OCI-LY1 (cell line): ENCODE measurements around the gene CMPK1.

Source experiments
- H2AFZ ChIP-seq: fragments of 200-600 bp; sonication (generic), shearing (Covaris generic); 2 replicates; pipeline ENCODE4 v1.6.0; 2014; ENCODE audit warnings: antibody characterized with exemption, mild to moderate bottlenecking, low read length
- H3F3A ChIP-seq: fragments of 200-600 bp; sonication (generic), shearing (Covaris generic); 2 replicates; pipeline ENCODE4 v1.6.0; 2014; ENCODE audit warnings: mild to moderate bottlenecking, antibody characterized with exemption, low read length, moderate library complexity; ENCODE audit not compliant: insufficient read depth
- H3K27ac ChIP-seq: fragments of 200-600 bp; sonication (generic); 2 replicates; pipeline ENCODE4 v1.5.1; 2014; ENCODE audit warnings: low read length, mixed run types, mild to moderate bottlenecking, low read depth; ENCODE audit not compliant: poor library complexity, severe bottlenecking
- H3K27me3 ChIP-seq: fragments of 200-600 bp; sonication (generic); 2 replicates; pipeline ENCODE4 v1.6.0; 2014; ENCODE audit warnings: antibody characterized with exemption, mild to moderate bottlenecking, low read length, moderate library complexity; ENCODE audit not compliant: insufficient read depth
- H3K36me3 ChIP-seq: fragments of 200-600 bp; sonication (generic); 2 replicates; pipeline ENCODE4 v1.6.1; 2014; ENCODE audit warnings: mild to moderate bottlenecking, antibody characterized with exemption, low read length, moderate library complexity, mixed read lengths; ENCODE audit not compliant: insufficient read depth
- H3K4me1 ChIP-seq: fragments of 200-600 bp; sonication (generic); 2 replicates; pipeline ENCODE4 v1.5.1; 2014; ENCODE audit warnings: mild to moderate bottlenecking, low read length, moderate library complexity; ENCODE audit not compliant: insufficient read depth, severe bottlenecking
- H3K4me2 ChIP-seq: fragments of 200-600 bp; sonication (generic), shearing (Covaris generic); 2 replicates; pipeline ENCODE4 v1.6.1; 2014; ENCODE audit warnings: low read length
- H3K4me3 ChIP-seq: fragments of 200-600 bp; sonication (generic); 2 replicates; pipeline ENCODE4 v1.5.1; 2014; ENCODE audit warnings: low read length, low read depth, mild to moderate bottlenecking, mixed read lengths; ENCODE audit not compliant: poor library complexity, severe bottlenecking
- H3K79me2 ChIP-seq: fragments of 200-600 bp; shearing (Covaris generic); 2 replicates; pipeline ENCODE4 v1.6.1; 2016; ENCODE audit warnings: mixed run types, low read length, mixed read lengths; ENCODE audit not compliant: insufficient read depth
- H3K9ac ChIP-seq: fragments of 200-600 bp; sonication (generic), shearing (Covaris generic); 2 replicates; pipeline ENCODE4 v1.6.1; 2014; ENCODE audit warnings: mild to moderate bottlenecking, low read length, mixed read lengths
- H3K9me2 ChIP-seq: fragments of 200-600 bp; sonication (generic), shearing (Covaris generic); 2 replicates; pipeline ENCODE4 v1.6.1; 2014; ENCODE audit warnings: low read depth, mild to moderate bottlenecking, low read length, mixed read lengths
- H3K9me3 ChIP-seq: fragments of 200-600 bp; shearing (Covaris generic); 2 replicates; pipeline ENCODE4 v1.6.1; 2014; ENCODE audit warnings: low read length, mixed read lengths
- H4K20me1 ChIP-seq: fragments of 200-600 bp; sonication (generic), shearing (Covaris generic); 2 replicates; pipeline ENCODE4 v1.6.0; 2016; ENCODE audit warnings: mild to moderate bottlenecking, low read length; ENCODE audit not compliant: insufficient read depth
- CTCF ChIP-seq: fragments of 200-600 bp; sonication (generic), shearing (Covaris generic); IDR thresholded peaks from 2 replicates; pipeline ENCODE4 v1.5.1; 2017; ENCODE audit warnings: mild to moderate bottlenecking, antibody characterized with exemption, low read length, moderate library complexity, mixed read lengths
- EZH2 ChIP-seq: fragments of 200-600 bp; sonication (generic), shearing (Covaris generic); IDR thresholded peaks from 2 replicates; pipeline ENCODE4 v1.8.0; 2017; ENCODE audit warnings: borderline replicate concordance, mixed run types, mild to moderate bottlenecking, antibody characterized with exemption, low read length, moderate library complexity, mixed read lengths

CMPK1 gene

GRCh38 chr1:47328992-47329391, 4.6 kb upstream of the CMPK1 start:
- no peak for TF ChIP-seq CTCF
- TF ChIP-seq EZH2, result no peak
- H3K27me3 ChIP-seq, result no peaks in the 10 kb centered on the region
- H3K4me3 ChIP-seq, result no peak overlapping the region
- H2AFZ ChIP-seq, result no peak overlapping the region
- H4K20me1 ChIP-seq, result no peaks in the 10 kb centered on the region
- no peaks in the 10 kb centered on the region for H3K9me2 ChIP-seq
- no peak overlapping the region for H3K27ac ChIP-seq
- no peaks in the 10 kb centered on the region for H3K9me3 ChIP-seq
- no peaks in the 10 kb centered on the region for H3K36me3 ChIP-seq
- no peaks in the 10 kb centered on the region for H3K79me2 ChIP-seq
- no peak overlapping the region for H3K9ac ChIP-seq
- H3K4me1 ChIP-seq, result peaks cover 15% of the 10 kb centered on the region
- no peak overlapping the region for H3K4me2 ChIP-seq
- H3F3A ChIP-seq, result no peaks in the 10 kb centered on the region

- Histone ChIP-seq H3K4me2 (no peak overlapping the region), H3F3A (no peaks in the 10 kb centered on the region), H3K27ac (no peak overlapping the region), H3K36me3 (no peaks in the 10 kb centered on the region), H3K9ac (no peak overlapping the region), H3K4me1 (peaks cover 20% of the 10 kb centered on the region), H3K4me3 (no peak overlapping the region), H4K20me1 (no peaks in the 10 kb centered on the region), H3K79me2 (peaks cover 7% of the 10 kb centered on the region), H3K27me3 (no peaks in the 10 kb centered on the region), H2AFZ (no peak overlapping the region), H3K9me2 (no peaks in the 10 kb centered on the region), H3K9me3 (no peaks in the 10 kb centered on the region)
- no peak for TF ChIP-seq CTCF
- TF ChIP-seq EZH2, result no peak
These were observed 3.4 kb upstream of the CMPK1 start for GRCh38 chr1:47330212-47330611.

GRCh38 chr1:47331875-47332274, 1.7 kb upstream of the CMPK1 start:
- Histone ChIP-seq H3K27ac (no peak overlapping the region), H3K9ac (no peak overlapping the region), H3F3A (no peaks in the 10 kb centered on the region), H3K27me3 (no peaks in the 10 kb centered on the region), H3K79me2 (peaks cover 24% of the 10 kb centered on the region), H3K9me3 (no peaks in the 10 kb centered on the region), H3K9me2 (no peaks in the 10 kb centered on the region), H2AFZ (no peak overlapping the region), H3K4me2 (no peak overlapping the region), H4K20me1 (no peaks in the 10 kb centered on the region), H3K36me3 (no peaks in the 10 kb centered on the region; the same call in 1 of the 2 replicates), H3K4me3 (no peak overlapping the region), H3K4me1 (peaks cover 29% of the 10 kb centered on the region)
- TF ChIP-seq EZH2 (no peak), CTCF (no peak)
